GM21786 (cell line): Measurements from ENCODE around the gene AHSA1.
"Not testable (repeated sequence)": the region's sequence is repeated elsewhere in the genome, so short reads cannot be mapped to it uniquely, and the experiment has no call there.

Experiments used
- ATAC-seq: cut with Tn5 transposase; IDR thresholded peaks from one replicate; pipeline ENCODE4 v1.9.1; 2021; ENCODE audit not compliant: unreplicated experiment

Gene AHSA1

DNA sequence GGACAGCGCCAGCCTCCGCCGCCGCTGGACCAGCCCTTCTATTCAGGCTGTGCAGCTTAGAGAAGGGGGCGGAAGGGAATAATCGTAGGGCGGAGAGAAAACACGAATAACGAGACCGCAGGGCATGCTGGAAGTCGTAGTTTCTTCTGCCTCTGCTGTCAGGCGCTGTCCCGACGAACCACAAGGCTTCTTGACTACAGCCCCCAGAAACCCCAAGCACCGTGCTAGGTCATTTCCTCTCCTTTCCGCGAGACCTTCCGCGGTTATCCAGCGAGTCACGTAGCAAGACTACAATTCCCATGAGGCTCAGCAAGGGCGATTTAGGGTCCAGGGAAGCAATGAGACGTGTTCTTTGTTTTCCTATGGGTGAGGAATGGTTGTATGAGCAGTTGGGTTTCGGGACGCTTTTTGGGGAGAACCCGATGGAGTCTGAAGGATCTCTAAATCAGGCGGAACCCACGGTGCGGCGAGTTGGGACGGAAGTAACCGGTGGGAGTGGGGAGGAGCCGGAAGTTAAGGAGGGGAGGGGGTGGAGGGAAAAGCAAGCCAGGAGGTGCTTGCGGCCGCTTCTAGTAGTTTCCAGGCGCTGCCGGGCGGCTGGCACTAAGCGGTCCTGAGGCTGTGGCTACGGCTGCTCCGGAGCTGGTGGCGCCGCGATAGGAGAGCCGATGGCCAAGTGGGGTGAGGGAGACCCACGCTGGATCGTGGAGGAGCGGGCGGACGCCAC is at the start of gene AHSA1, which contains the start of gene VIPAS39:
Gene AHSA1, plus strand, starts transcription at position 572 of the 727 bp plus-strand sequence. Its CDS starts 97 bp downstream, at position 669.
Gene VIPAS39, minus strand, starts transcription at position 80 of the 727 bp plus-strand sequence. CDS start 3,499 bp downstream, outside the sequence.
- ATAC-seq = peak; percentile 91

DNA sequence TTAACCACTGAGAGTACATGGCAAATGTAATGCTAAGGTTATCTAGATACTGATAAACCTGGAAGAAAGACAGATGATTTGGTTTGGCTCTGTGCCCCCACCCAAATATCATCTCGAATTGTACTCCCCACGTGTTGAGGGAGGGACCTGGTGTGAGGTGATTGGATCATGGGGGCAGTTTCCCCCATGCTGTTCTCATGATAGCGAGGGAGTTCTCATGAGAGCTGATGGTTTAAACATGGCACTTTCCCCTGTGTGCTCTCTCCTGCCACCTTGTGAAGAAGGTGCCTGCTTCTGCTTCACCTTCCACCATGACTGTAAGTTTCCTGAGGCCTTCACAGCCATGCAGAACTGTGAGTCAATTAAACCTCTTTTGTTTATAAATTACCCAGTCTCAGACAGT is 48.8 kb upstream of the AHSA1 start:
- no peak for ATAC-seq

DNA sequence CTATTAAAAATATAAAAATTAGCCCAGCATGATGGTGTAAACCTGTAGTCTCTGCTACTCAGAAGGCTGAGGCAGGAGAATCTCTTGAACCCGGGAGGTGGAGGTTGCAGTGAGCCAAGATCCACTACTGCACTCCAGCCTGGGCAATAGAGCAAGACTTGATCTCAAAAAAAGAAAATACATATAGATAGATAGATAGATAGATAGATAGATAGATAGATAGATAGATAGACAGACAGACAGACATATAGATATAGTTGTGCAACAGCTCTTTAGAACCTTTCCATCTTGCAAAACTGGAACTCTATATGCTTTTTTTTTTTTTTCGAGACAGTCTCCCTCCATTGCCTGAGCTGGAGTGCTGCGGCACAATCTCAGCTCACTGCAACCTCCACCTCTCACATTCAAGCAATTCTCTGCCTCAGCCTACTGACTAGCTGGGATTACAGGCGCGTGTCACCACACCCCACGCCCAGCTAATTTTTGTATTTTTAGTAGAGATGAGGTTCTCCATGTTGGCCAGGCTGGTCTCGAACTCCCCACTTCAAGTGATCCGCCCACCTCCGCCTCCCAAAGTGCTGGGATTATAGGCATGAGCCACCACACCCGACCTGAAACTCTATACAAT is 42.4 kb upstream of the AHSA1 start:
- not testable (repeated sequence) for ATAC-seq

DNA sequence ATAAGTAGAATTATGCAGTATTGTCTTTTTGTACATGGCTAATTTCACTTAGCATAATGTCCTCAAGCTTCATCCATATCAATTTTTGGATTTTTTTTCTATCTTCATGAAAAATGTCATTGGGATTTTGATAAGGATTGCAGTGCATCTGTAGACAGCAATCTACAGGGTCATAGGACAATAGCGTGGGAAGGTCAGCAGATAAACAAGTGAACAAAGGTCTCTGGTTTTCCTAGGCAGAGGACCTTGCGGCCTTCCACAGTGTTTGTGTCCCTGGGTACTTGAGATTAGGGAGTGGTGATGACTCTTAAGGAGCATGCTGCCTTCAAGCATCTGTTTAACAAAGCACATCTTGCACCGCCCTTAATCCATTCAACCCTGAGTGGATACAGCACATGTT is 41.8 kb upstream of the AHSA1 start:
- not testable (repeated sequence) for ATAC-seq

DNA sequence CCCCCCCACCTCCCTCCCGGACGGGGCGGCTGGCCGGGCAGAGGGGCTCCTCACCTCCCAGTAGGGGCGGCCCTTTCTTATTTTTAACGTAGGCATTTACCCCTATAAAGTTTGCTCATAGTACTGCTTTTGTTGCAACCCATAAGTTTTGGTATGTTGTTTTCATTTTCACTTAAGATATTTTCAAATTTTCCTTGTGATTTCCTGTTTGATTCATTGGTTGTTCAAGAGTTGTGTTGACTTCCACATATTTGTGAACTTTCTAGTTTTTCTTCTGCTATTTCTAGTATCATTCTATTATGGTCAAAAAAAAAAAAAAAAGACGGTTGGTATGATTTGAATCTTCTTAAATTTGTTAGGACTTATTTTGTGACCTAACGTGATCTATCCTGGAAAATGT is 41.1 kb upstream of the AHSA1 start:
- no peak for ATAC-seq

DNA sequence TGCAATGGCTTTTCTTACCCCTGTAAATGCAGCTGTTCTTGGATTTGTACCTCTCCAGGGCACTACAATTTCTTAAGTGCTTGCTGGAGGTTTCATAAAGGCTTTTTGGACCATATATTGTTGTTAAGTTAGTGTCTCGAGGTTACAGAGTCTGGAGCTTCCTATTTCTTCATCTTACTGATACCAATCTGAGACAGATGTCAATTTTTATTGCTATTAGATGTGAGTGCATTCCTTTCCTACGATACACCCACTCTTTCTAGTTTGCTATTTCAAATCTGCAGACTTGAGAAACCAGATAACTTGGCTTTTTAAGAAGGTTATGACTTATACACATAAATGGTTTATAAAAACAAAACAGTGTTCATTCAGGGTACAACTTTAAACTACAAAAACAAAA is 36.7 kb upstream of the AHSA1 start:
- ATAC-seq = no peak

DNA sequence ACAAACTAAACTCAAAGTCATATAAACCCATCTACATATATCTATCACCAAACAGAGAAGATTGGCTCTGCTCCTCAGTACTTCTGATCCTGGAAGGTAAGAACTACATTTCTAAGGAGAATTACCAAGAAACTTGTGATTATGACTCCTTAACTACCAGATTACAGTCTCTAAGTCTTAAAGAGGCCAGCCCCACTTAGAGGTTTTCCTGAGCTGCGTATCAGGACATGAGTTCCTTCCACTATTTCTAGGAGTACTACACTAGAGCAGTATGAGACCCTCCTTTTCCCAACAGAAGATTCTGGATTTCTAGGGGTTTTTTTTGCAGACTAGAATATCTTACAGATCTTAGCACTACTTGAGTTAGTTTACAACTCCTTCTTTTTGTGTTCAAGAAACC is 34.5 kb upstream of the AHSA1 start, which contains the start of gene NOXRED1:
Gene NOXRED1, minus strand, starts transcription at position 101 of the 400 bp plus-strand sequence. CDS start 634 bp downstream, outside the sequence.
- ATAC-seq = no peak

DNA sequence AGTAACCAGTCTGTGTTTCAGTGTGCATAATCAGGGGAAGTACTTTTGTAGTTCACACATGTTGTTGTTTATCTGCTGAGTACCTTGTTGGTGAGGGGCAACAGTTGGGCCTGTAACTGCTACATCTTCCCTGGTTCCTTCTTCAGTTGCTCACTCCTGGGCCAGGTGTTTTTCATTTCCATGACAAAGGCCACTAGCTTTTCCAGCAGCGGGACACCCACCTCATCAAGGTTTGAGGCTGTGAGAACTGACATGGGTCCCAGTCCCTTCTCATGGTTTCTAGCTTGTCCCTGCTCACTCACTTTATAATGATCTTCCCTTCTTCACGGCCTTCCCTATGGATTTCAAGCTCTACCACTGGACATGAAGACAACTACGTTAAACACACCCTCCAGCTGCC is 33.0 kb upstream of the AHSA1 start:
- no peak for ATAC-seq

DNA sequence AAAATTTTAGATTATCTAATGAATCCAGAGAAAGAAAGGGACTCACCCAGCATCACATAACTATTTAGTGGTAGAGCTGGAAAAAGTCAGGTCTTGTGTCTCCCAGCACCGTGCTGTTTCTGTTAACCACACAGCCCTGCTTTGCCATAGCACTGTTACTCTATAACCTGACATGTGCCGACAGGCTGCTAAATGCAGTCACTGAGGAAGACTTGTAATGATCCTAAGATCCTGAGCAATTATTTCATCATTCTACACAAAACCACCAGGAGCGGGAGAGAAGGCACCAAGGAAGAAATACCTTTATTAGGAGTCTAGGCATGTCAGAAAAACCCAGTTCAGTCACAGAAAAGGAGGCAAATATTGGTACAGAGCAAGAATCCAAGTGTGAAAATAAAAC is 31.5 kb upstream of the AHSA1 start:
- ATAC-seq = no peak

DNA sequence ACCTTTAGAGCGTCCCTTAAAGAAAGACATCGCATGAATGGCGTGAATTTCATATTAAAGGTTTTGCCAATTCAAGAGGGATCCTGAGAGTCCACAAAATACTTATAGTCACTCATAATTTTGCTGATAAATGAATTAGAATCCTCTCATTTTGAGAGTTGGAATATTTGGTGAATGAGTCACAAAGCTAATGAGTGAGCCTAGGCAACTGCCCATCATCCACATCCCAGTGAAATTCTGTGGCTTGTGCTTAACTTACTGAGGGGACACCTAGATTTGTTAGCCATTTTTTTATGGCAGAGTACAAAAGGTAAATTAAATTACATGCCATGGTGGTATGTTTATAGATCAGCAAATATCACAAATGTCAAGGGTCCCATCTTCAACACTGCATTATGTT is 21.9 kb upstream of the AHSA1 start:
- no peak for ATAC-seq

DNA sequence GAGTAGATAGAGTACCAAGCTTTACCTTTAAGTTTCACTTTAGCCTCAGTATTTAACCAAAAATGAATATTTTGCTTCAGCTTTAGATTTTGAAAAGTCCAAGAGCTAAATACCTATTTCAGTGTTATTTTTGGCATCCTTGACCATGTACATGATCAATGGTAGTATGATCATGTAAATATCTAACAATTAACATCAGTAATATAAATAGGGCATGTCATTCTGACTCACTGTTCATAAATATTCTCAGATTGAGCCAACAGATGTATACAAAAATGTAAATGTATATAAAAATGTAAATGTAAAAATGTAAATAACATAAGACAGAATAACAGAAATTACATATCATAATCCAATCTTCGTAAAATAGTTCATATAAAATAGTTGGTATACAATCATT is 19.3 kb upstream of the AHSA1 start:
- ATAC-seq = no peak

DNA sequence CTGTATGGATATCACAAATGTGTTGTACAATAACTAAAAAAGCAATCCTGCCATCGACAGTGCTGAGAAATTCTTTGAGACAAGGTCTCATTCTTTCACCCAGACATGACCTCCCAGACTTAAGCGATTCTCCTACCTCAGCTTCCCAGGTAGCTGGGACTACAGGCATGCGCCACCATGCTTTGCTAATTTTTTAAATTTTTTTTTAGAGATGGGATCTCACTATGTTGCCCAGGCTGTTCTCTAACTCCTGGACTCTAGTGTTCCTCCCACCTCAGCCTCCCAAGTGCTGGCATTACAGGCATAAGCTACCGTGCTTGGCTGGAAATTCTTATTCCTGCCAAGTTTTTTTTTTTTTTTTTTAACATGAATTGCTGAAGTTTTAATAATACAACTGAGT is 18.0 kb upstream of the AHSA1 start:
- ATAC-seq = no peak

DNA sequence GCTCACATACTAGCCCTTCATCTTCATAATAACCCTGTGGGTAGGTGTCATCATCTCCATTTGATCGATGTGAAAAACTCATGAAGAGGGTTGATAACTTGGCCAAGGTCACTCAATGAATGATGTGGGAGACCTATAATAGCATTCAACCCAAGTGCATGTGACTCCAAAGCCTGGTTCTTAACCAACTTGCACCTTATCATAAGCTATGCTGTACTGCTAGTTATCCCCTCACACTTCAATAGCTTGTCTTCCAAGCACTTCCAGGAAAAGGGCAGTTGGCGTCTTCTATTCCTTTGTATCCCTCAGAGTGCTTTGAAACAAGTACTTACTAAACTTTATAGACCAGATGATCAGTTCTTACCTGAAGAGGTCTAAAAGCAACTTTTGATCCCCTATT is 15.7 kb upstream of the AHSA1 start:
- no peak for ATAC-seq

DNA sequence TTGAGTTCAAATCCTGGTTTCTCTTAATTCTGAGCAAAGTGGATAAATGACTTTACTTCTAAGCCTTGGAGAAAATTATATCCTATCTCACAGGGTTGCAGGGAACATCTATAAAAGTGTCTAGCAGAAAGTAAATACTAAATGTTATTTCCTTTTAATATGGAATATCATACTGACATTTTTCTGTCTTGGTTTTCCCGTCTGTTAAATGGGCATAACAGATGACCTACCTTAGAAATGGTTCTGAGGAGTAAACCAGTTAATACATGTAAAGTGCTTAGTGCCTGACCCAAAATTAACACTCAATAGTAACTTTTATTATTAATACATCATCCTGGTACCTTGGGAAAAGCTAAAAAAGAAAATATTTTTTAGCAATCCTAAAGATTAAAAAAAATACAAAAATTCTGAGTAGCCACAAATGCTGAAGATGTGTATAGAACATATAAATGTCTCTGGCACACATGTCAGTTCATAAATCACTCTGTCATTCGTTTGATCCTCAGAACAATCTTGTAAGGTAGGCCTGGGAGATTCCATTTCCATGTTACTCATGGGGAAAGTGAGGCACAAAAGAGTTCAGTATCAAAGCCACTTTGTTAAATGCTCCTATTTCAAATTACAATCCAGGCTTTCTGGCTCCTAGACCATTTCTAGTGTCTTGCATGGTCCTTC is 1.8 kb upstream of the AHSA1 start:
- ATAC-seq = no peak

DNA sequence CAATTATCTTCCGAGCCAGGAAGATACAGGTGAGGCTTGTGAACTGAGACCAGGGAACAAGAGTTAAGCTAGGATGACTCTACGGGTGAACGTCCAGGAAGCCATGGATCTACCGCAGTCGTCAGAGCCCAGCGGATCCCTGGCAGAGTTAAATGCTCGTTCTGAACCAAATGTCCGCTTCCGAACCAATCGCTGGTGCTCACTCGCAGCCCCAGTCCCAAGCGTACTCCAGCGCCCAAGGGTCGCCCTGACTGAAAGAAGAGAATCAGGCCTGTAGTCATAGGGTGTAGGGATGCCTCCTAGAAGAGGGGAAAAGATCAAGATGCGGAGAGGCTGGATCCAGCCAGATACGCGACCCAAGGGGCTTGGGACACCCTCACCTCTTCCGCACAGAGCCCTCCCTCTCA is 775 bp upstream of the AHSA1 start:
- ATAC-seq = peak; percentile 7

DNA sequence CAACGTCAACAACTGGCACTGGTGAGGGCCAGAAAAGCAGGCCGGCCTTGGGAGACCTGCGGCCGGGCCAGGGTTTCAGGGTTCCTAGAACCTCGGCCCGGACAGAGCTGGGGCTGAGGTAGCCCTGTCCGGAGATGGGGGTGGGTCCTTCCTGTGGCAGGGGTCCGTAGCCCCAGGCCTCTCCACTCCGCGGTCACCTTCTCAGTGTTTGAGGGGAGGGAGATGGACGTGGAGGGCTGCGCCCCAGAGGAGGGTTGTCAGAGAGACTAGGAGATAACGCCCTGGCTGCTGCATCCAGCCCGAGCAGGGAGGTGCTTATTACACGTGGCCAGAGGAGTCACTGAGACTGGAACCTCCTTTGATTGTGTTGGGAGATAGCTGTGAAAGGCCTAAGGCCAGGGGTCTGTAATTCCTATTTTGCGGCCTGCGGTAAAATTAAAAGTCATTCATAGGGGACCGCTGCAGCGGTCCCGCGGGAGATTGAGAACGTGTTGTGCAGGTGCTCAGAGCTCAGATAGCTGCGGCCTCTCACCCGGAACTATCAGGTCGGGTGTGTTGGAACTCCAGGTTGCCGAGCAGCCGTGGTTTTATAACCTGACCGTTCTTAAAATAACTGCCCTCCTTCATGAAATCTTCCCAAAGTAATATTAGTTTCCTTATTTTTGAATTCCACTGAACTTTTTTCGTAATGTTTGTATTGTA is 507 bp downstream of the AHSA1 start:
- ATAC-seq = peak; percentile 1

DNA sequence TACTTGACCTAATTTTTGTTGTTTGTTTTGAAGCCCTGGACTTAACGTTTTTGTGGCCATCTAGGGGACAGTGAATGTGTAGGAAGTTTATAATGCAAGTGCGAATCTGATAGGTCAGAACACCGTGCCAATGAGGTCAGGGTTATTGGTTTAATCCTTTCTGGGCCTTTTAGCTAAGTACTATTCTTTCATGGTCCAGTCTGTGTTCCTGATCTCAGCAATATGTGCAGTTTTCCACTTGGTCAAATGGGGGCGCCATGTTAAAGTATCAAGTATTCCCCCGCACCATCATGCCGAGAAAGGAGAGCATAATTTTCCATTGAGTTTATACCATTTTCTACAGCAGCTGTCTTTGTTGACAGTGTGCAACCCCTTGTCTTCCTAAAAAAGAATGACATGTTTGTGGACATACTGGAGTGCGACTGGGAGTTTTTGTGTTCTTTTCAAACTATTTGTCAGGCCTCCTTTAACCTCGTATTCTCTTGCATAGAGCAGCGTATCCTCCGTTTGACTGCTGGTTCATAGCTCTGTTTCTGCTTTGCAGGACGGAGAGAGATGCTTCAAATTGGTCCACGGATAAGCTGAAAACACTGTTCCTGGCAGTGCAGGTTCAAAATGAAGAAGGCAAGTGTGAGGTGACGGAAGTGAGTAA is 1.3 kb downstream of the AHSA1 start:
- ATAC-seq = no peak

DNA sequence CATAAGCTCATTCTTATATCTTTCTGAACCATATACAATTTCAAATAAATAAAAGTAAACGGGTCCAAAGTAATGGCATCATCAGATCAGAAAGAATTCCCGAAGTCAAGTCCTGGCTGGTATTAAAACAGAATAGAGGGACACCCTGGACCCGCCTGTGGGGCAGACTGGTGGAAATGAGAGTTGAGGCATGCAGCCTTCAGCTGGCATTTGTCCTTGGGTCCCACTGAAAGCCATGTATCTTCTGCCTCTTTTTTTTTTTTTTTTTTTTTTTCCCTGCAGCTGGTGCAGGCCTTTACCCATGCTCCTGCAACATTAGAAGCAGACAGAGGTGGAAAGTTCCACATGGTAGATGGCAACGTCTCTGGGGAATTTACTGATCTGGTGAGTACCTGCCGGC is 9.9 kb downstream of the AHSA1 start:
- no peak for ATAC-seq

DNA sequence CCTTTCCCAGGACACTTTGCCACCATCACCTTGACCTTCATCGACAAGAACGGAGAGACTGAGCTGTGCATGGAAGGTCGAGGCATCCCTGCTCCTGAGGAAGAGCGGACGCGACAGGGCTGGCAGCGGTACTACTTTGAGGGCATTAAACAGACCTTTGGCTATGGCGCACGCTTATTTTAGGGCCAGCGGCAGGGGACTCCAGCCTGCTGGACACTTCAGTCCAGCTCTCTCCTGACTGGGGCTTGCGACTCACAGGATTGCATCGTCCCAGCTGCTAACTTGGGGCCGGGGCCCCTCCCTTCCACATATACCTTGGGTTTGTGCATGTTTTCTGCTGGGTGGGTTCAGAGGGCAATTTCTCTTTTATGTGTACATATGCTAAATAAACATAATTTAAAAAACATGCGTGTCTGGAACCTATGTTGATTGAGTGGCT is 11.2 kb downstream of the AHSA1 start:
- ATAC-seq = no peak

DNA sequence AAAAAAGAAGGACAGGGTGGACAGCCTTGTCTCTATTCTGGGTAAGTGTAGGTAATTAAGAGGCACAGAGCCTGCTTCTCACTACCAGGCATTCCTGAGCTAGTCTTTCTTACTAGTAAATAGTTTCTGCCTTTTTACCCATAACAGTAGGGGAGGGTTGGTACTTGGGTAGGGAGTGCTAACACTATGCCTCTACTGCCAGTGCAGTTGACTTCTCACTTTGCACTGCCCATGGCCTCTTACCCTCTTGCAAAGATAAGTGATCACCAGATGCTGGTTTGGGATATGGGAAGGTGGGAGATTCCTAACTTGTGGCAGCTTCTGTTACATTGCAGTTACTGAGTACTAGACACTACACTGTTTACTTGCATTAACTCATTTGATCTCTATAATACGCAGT is 11.6 kb downstream of the AHSA1 start:
- no peak for ATAC-seq
